ENCODE measurements around the gene ADO. TPM values are rescaled to one million over a fixed set of nuclear protein-coding genes. Genes with fewer than 3 reads are reported as not detected.

The ADO gene
- total RNA-seq, 1 experiment from 2014 or later: 26.2 TPM

GRCh38 chr10:62813981-62814380 lies 9.5 kb downstream of the ADO start:
- Histone ChIP-seq H3K4me2 (ENCODE audit: low read length) (no peak overlapping the region), H3K36me3 (ENCODE audit: control insufficient read depth in 1 of 2, insufficient read depth in 2 of 2, low read length in 2 of 2) (no peaks in the 10 kb centered on the region), H3K4me1 (ENCODE audit: control insufficient read depth in 1 of 2, insufficient read depth in 2 of 2, low read length in 2 of 2) (peaks cover 9 to 30% of the 10 kb centered on the region in 2 experiments), H3K9me3 (ENCODE audit: control insufficient read depth in 1 of 2, insufficient read depth in 1 of 2, low read depth in 1 of 2, low read length in 2 of 2) (no peaks in the 10 kb centered on the region), H3K9me2 (ENCODE audit: insufficient read depth) (no peaks in the 10 kb centered on the region), H4K20me1 (ENCODE audit: insufficient read depth) (no peaks in the 10 kb centered on the region), H2AFZ (ENCODE audit: low read depth, low read length, poor library complexity, severe bottlenecking) (no peak overlapping the region), H3K27ac (ENCODE audit: low read depth, low read length) (no peak overlapping the region), H3K27me3 (ENCODE audit: insufficient read depth, low read length) (no peaks in the 10 kb centered on the region), H3K79me2 (ENCODE audit: insufficient read depth, low read length) (no peaks in the 10 kb centered on the region), H3K4me3 (replicated peaks in 1 of 2; ENCODE audit: low read depth in 1 of 2, low read length in 2 of 2) (no peak overlapping the region), H3K9ac (ENCODE audit: low read length) (no peak overlapping the region)
- BruUV-seq (replicated peaks): no TSS peak
- ChIA-PET CTCF (no interaction called here), RAD21 (ENCODE audit: low non-redundant PET in 1 of 2, low total read pairs in 2 of 2, uncharacterized antibody in 2 of 2, unreplicated experiment in 2 of 2) (no interaction called here), POLR2A (no interaction called here)
- no peak for TF ChIP-seq JUND (IDR thresholded peaks at IDR 0.05)
- no peak for TF ChIP-seq FOSL1 (IDR thresholded peaks at IDR 0.05; ENCODE audit: low read depth)
- TF ChIP-seq MAX (IDR thresholded peaks at IDR 0.05): no peak
- no peak for TF ChIP-seq EZH2phosphoT487 (IDR thresholded peaks at IDR 0.05; ENCODE audit: borderline replicate concordance)
- no peak for TF ChIP-seq RAD21 (IDR thresholded peaks at IDR 0.05; ENCODE audit: low read depth)
- no peak for TF ChIP-seq YY1 (IDR thresholded peaks at IDR 0.05; ENCODE audit: extremely low read depth, insufficient replicate concordance, low read depth, low read length)
- TF ChIP-seq CEBPB (IDR thresholded peaks at IDR 0.05; ENCODE audit: low read depth): no peak
- TF ChIP-seq EGR1 (IDR thresholded peaks at IDR 0.05; ENCODE audit: low read depth): no peak
- TF ChIP-seq POLR2AphosphoS5 (IDR thresholded peaks at IDR 0.05; ENCODE audit: low read depth, low read length): no peak
- no peak for TF ChIP-seq TCF7L2 (IDR thresholded peaks at IDR 0.05; ENCODE audit: borderline replicate concordance, extremely low read depth, insufficient read depth, insufficient read length)
- no peak for TF ChIP-seq ATF3 (IDR thresholded peaks at IDR 0.05)
- TF ChIP-seq SRF (IDR thresholded peaks at IDR 0.05; ENCODE audit: low read depth): no peak
- no peak for TF ChIP-seq REST (IDR thresholded peaks at IDR 0.05; ENCODE audit: low read depth)
- TF ChIP-seq SP1 (IDR thresholded peaks at IDR 0.05; ENCODE audit: low read depth): no peak
- TF ChIP-seq ELF1 (IDR thresholded peaks at IDR 0.05; ENCODE audit: borderline replicate concordance, low read depth): no peak
- no peak for TF ChIP-seq ZNF274 (IDR thresholded peaks at IDR 0.05; ENCODE audit: low read depth, low read length)
- no peak for TF ChIP-seq CBX3 (IDR thresholded peaks at IDR 0.05; ENCODE audit: low read depth)
- DNase-seq (ENCODE audit: low read depth, low spot score): no peak
- intact Hi-C loops (cut with micrococcal nuclease): no loop called here
- no peak for ATAC-seq
